WERI-Rb-1 (cell line): ENCODE measurements around the gene FAM151A.

Source experiments
- DNase-seq: peaks from one replicate; pipeline ENCODE4 v3.0.0-alpha.2; 2020
- H3K27ac ChIP-seq: fragments of 250-450 bp; sonication (Bioruptor Pico); 2 replicates; pipeline ENCODE4 v1.5.1; 2020; ENCODE audit warnings: mild to moderate bottlenecking, moderate library complexity
- H3K27me3 ChIP-seq: fragments of 250-450 bp; sonication (Bioruptor Pico); 2 replicates; pipeline ENCODE4 v1.5.1; 2021; ENCODE audit warnings: mild to moderate bottlenecking, low read depth, moderate library complexity; ENCODE audit not compliant: insufficient read depth, severe bottlenecking
- H3K36me3 ChIP-seq: fragments of 250-450 bp; sonication (Bioruptor Pico); 2 replicates; pipeline ENCODE4 v1.5.1; 2020; ENCODE audit warnings: mild to moderate bottlenecking, moderate library complexity
- H3K4me3 ChIP-seq: 2 replicates; pipeline ENCODE4 v1.5.1; 2011; ENCODE audit warnings: low read depth, mild to moderate bottlenecking, control low read depth, low read length
- H3K9me3 ChIP-seq: fragments of 250-450 bp; sonication (Bioruptor Pico); 2 replicates; pipeline ENCODE4 v1.5.1; 2021; ENCODE audit warnings: mild to moderate bottlenecking, moderate library complexity; ENCODE audit not compliant: severe bottlenecking
- CTCF ChIP-seq: IDR thresholded peaks from 2 replicates; pipeline ENCODE4 v1.5.1; 2011; ENCODE audit warnings: low read depth, mild to moderate bottlenecking, control low read depth, inconsistent platforms, low read length

The FAM151A gene

GRCh38 chr1:54651608-54652007 lies 28.3 kb upstream of the FAM151A start:
- TF ChIP-seq CTCF, result no peak
- Histone ChIP-seq H3K4me3 (no peak overlapping the region), H3K27ac (no peak overlapping the region)

DNA sequence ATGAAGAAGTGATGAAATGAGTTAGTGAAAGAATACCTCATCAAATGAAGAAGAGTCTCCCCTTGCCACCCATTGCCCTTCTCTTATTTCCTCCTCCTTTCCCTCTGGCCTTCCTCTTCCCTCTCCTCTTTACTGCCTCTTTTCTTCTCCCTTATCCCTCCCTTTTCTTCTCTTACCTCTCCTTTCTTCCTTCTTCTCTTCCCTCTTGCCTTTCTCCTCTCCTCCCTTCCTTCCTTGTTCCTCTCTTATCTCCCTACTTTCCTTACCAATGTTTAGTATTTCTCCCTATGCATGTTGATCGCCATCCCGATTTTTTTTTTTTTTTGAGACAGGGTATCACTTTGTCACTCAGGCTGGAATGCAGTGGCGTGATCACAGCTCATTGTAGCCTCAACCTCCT lies 27.1 kb upstream of the FAM151A start:
- Histone ChIP-seq H3K4me3 (no peak overlapping the region), H3K27ac (no peak overlapping the region), H3K9me3 (no peaks in the 10 kb centered on the region), H3K27me3 (no peaks in the 10 kb centered on the region), H3K36me3 (no peaks in the 10 kb centered on the region)
- no peak for TF ChIP-seq CTCF
- DNase-seq, result no peak

More at GRCh38 chr1:54651608-54652007, 28.3 kb upstream of the FAM151A start:
- H3K27me3 ChIP-seq, result no peaks in the 10 kb centered on the region
- H3K36me3 ChIP-seq, result no peaks in the 10 kb centered on the region
- no peaks in the 10 kb centered on the region for H3K9me3 ChIP-seq
- DNase-seq, result no peak

DNA sequence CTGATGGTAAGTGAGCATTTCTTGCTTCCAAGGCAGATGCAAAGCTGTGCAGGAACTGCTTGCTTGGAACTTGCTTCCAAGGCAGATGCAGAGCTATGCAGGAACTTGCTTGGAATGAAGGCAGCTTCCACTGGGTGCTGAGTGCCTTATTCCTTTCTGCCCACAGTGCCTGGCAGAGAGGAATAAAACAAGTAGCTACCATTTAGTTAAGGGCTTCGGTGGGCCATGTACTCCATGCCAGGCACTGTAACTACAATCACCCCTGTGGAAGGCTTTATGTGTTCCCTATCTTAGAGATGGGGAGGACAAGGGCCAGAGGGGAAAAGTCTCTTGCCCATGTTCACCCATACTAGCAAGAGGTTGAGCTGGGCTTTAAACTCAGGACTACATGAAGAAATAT lies 26.6 kb upstream of the FAM151A start:
- Histone ChIP-seq H3K27me3 (no peaks in the 10 kb centered on the region), H3K4me3 (no peak overlapping the region), H3K9me3 (no peaks in the 10 kb centered on the region), H3K36me3 (no peaks in the 10 kb centered on the region), H3K27ac (no peak overlapping the region)
- no peak for TF ChIP-seq CTCF
- DNase-seq, result no peak

GRCh38 chr1:54649130-54649898 lies 26.0 kb upstream of the FAM151A start:
- H3K4me3 ChIP-seq, result no peak overlapping the region
- H3K27ac ChIP-seq, result no peak overlapping the region
- DNase-seq, result no peak
- no peaks in the 10 kb centered on the region for H3K27me3 ChIP-seq
- no peak for TF ChIP-seq CTCF
- H3K9me3 ChIP-seq, result no peaks in the 10 kb centered on the region
- H3K36me3 ChIP-seq, result no peaks in the 10 kb centered on the region

- DNase-seq, result no peak
- Histone ChIP-seq H3K27me3 (no peaks in the 10 kb centered on the region), H3K27ac (no peak overlapping the region), H3K36me3 (no peaks in the 10 kb centered on the region), H3K4me3 (no peak overlapping the region), H3K9me3 (peaks cover 9% of the 10 kb centered on the region)
- TF ChIP-seq CTCF, result no peak
Observed at GRCh38 chr1:54645806-54646676, 22.7 kb upstream of the FAM151A start.
